Astrocyte of the hippocampus (primary cell): ENCODE data around the gene PARD3.
A peak's percentile ranks its signal among the peaks of the same experiment; 100 is the strongest.
"Not testable (repeated sequence)": the region's sequence is repeated elsewhere in the genome, so short reads cannot be mapped to it uniquely, and the experiment has no call there.

ENCODE experiments used
- DNase-seq: peaks from one replicate; pipeline ENCODE4 v3.0.0; 2011; ENCODE audit warnings: low read depth, low spot score

The PARD3 gene

DNA sequence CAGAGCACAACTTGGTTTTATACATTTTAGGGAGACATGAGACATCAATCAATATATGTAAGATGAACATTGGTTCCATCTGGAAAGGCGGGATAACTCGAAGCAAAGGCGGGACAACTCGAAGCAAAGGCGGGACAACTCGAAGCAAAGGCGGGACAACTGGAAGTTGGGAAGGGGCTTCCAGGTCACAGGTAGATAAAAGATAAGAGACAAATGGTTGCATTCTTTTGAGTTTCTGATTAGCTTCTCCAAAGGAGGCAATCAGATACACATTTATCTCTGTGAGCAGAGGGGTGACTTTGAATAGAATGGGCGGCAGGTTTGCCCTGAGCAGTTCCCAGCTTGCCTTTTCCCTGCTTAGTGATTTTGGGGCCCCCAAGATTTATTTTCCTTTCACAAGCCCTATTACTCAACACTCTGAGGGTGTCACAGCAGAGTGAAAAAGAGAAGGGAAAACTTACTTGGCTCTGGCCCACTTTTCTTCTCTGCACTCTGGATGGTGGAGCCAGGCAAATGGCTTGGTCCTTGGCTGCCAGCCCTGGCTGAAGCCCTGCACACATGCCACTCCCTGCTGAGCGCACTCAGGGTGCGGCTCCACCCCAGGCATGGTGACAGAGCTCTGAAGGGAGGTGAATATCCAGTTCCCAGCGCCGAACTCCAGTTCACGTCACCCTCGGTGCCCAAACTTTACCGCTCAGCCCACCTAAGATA, 46.7 kb downstream of the PARD3 start:
- DNase-seq = peak; percentile 77

DNA sequence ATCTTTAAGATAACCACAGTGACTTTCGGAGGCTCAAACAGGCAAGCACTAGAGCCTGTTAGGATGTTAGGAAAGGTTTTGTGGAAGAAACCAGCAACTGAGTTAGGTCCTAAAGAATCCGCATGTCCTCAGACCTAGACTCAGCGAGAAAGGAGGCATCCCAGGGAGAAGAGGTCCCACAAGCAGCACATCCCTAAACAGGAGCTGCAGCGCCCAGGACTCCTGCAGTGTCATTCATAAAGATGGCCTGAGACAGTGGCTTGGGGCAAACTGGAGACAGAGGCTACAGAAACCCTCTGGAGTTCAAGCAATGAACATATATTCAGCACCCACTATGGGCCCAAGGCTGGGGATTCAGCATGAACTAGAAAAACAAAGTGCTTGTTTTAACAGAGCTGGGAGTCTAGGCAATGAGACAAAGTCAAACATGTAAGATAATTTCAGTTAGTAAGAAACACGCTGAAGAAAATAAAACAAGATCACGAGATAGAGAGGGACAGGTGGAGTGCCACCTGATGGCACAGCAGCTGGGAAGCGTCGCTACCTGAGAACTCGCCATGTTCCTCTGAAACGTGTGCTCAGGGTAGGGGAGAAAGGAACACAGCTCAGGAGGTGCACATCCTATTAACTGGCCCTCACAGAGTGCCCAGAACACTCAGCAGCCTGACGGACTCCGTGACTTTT, 48.1 kb downstream of the PARD3 start:
- DNase-seq = no peak

- DNase-seq = no peak
Measured at GRCh38 chr10:34766266-34766600, 48.9 kb downstream of the PARD3 start.

DNA sequence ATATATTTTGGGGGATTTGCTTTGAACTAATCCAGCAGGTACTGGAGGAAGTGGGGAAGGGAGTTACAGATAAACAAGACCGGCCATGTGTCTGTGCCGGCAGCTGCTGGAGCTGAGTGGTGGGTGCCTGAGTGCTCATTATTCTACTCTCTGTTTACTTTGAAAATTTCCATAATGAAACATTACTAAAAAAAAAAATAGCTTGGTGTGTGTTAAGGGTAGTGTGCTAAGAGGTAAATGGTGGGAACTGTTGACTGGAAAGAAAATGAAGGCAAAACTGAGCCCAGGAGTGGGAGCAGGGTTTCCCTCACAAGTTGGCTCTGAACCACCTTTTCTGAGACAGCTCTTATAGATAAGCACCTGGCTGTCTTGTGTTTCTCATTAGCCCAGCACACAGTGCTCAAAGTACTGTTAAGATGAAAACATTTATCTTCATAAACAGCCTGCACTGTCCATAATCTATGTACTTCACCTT, 50.6 kb downstream of the PARD3 start:
- no peak for DNase-seq

DNA sequence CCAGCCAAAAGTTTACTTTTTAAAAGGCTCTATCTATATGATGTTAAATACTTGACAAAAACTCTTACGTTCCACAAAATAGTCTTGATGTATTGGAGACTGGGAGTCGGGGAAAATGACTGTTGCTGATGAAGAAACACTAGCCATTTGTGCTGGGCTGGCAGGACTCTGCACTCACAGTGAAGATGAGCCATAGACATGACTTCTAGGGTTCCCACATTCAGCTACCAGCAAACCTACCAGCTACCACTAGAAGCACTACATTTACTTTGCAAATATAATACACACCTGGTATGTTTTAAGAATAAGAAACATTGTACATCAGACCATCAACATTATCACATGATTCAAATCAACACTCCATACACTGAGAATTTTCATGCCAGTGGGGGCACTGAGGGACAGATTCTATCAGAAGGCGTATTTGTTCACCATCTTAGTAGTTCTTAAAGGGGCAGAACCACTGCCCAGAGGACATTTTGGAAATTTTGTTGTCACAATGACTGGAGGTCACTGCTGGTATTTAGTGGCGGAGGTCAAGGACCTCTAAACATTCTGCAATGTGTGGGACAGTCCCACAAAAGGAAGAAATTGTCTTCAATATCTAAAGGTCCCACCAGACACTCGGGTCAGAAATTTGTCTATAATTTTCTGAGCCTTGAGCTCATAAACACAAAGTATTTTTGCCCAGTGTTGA, 52.3 kb downstream of the PARD3 start:
- no peak for DNase-seq

DNA sequence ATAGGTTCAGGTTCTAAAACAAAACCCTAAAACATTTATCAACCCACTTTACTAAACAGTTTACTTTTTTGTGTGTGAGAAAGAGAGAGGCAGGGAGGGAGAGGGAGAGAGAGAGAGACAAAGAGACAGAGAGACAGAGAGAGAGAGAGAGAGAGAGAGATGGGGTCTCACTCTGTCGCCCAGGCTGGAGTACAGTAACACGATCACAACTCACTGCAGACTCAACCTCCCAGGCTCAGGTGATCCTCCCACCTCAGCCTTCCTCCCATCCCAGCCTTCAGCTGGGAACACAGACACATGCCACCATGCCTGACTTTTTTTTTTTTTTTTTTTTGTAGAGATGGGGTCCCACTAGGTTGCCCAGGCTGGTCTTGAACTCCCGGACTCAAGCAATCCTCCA, 52.9 kb downstream of the PARD3 start:
- no peak for DNase-seq

DNA sequence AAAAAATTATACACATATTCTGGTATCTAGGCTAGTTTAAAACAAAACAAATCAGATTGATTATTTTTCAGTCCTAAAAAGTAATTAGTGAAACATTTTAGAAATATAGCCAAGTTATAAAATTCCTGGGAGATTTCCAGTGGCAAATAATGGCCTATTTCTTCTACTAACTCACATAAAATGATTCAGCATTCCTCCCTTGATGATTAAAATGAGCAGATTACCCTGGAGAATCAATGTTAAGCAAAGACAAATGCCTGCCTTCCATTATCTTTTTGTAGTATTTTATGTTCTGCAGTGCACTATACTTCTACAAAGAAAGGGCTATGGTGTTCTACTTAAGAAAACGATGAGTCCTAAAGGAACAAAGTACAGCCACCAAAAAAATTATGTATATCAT, 53.6 kb downstream of the PARD3 start:
- DNase-seq = no peak

DNA sequence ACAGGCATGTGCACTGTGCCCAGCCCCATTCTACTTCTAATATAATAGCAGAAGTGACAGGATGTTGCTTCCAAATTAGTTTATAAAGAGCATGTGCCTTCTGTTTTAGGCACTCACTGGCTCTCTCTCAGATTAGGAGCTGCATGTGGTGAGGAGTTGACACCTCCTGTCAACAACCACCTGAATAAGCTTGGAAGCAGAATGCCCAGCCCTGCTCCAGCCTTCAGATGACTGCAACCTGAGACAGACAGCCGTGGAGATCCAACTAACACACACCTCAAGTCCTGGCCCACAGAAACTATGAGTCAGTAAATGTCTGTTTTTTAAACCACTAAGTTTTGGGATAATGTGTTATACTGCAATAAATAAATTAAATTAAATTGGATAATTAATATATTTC, 54.5 kb downstream of the PARD3 start:
- no peak for DNase-seq

DNA sequence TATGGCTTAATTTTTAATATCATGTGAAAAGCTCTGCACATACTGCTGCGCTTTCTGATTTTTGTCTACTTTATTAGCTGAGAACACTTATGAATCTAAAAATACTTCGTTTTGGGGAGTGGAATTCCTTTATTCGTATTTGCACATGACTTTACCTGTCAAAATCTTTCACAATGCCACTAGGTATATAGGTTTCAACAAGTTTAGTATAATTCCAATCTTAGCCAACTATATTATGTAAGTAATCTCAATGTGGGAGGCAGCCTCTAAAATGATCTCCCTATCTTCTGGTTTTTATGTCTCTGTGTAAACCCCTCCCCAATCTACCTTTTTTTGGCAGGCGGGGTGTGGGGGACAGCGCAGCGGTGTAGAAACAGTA, 55.3 kb downstream of the PARD3 start:
- no peak for DNase-seq

GRCh38 chr10:34759161-34759836, 55.8 kb downstream of the PARD3 start:
- DNase-seq = no peak

- DNase-seq = peak; percentile 62
Measured at GRCh38 chr10:34758447-34758996, 56.6 kb downstream of the PARD3 start.

- DNase-seq = no peak
Measured at GRCh38 chr10:34757933-34758332, 57.2 kb downstream of the PARD3 start.

DNA sequence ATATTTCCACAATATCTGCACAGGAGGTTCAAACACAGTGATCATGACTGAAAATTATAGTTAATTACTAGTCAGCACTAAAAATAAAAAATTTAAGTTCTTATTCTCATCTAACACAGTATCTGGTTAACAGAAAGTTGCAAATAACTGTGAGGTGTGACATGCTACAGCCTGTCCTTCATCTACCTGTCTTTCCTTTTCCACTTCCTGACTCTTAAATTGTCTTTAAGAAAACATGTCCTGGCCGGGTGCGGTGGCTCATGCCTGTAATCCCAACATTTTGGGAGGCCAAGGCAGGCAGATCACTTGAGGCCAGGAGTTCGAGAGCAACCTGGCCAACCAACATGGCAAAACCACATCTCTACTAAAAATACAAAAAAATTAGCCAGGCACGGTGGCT, 57.9 kb downstream of the PARD3 start:
- DNase-seq = not testable (repeated sequence)

GRCh38 chr10:34756584-34756983, 58.5 kb downstream of the PARD3 start:
- DNase-seq = no peak

DNA sequence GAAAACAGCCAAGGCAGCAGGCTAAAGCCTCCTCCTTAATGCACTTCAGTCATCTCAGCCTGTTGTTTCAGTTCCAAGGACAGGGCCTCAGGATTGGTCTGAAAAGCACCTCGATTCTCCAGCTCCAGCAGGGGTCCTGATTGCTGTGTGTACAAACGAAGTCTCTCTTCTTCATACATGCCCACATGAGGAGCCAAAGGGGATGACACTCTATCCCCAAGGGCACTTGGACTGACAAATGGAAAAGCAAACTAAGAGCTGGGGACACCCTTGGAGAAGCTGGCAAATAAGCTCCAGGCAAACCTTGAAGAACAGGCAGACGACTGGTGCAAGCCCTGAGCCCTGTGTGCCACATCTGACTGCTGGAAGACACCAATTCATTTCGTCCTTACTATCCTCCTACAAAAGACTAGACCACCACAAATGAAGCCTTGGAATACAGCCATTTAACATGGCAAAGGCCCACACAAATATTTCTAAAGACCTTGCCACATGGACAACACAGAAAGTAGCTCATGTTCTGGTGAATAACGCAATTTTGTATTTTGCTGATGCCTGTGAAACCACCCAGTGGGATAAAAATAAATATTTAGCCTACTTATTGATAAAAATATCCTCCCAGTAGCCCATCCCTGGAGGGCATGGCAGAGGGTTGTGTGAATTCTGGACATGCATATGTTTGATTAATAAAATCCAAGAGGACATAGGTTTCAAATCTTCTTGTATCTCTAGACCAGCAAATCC, 61.9 kb downstream of the PARD3 start:
- no peak for DNase-seq

GRCh38 chr10:34751272-34751671, 63.8 kb downstream of the PARD3 start:
- DNase-seq = no peak

DNA sequence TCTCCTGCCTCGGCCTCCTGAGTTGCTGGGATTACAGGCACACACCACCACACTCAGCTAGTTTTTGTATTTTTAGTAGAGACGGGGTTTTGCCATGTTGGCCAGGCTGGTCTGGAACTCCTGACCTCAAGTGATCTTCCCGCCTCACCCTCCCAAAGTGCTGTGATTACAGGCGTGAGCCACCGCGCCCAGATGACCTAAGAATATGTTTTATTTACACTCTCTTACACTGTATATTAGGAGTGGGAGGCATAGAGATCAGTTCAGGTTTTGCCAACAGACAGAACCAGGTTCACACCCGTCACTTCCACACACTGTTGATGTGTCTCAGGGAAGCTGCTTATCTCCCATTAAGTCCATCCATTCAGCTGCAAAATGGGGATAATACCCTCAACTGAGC, 64.3 kb downstream of the PARD3 start:
- not testable (repeated sequence) for DNase-seq

GRCh38 chr10:34748767-34749166, 66.3 kb downstream of the PARD3 start:
- DNase-seq = no peak

- no peak for DNase-seq
Measured at GRCh38 chr10:34748357-34748756, 66.7 kb downstream of the PARD3 start.

GRCh38 chr10:34746094-34746493, 69.0 kb downstream of the PARD3 start:
- no peak for DNase-seq

GRCh38 chr10:34745244-34745643, 69.9 kb downstream of the PARD3 start:
- no peak for DNase-seq
